Right atrium auricular region (tissue), 2 donors: ENCODE results near the gene KCTD4. TPM values are rescaled to one million over a fixed set of nuclear protein-coding genes. Genes with fewer than 3 reads are reported as not detected.

ENCODE experiments used
- DNase-seq: peaks from one replicate; pipeline ENCODE4 v3.0.0-alpha.2; 2019; ENCODE audit warnings: low spot score
- H3K27ac ChIP-seq, 2 donors: fragments of 200-600 bp; sonication (generic); 1 replicate in 1 of 2; 2 replicates in 1 of 2; pipeline ENCODE4 v1.5.1; 2016 to 2019
- H3K27me3 ChIP-seq, 2 donors: fragments of 200-600 bp; sonication (generic); one replicate each; pipeline versions ENCODE4 v1.5.1 to v1.6.0; 2017 to 2019
- H3K36me3 ChIP-seq: fragments of 200-600 bp; sonication (generic); one replicate; pipeline ENCODE4 v1.5.1; 2016
- H3K4me1 ChIP-seq, 2 donors: fragments of 200-600 bp; sonication (generic); one replicate each; pipeline versions ENCODE4 v1.5.1 to v1.6.0; 2017 to 2019
- H3K4me3 ChIP-seq, 2 donors: fragments of 200-600 bp; sonication (generic); 1 replicate in 1 of 2; 2 replicates in 1 of 2; pipeline ENCODE4 v1.5.1; 2017 to 2019; ENCODE audit warnings: mild to moderate bottlenecking in 1 of 2, moderate library complexity in 1 of 2
- H3K9me3 ChIP-seq, 2 donors: fragments of 200-600 bp; sonication (generic); one replicate each; pipeline ENCODE4 v1.5.1; 2019
- total RNA-seq, 2 donors: library from RNA; depleted of rRNA; stranded (reverse); fragments of >200 nt; gene quantifications; one replicate each; pipeline ENCODE4 v1.1.0, GENCODE V29; 2016
- TF ChIP-seq, protein P1 (sequence below), 2 donors: fragments of 200-600 bp; sonication (generic); IDR thresholded peaks; one replicate each; pipeline ENCODE4 v1.5.1; 2019; ENCODE audit warnings: antibody characterized with exemption in 2 of 2

KCTD4 gene
- total RNA-seq, 2 donors from 2014 or later = 0.16 TPM; not detected in 1

DNA sequence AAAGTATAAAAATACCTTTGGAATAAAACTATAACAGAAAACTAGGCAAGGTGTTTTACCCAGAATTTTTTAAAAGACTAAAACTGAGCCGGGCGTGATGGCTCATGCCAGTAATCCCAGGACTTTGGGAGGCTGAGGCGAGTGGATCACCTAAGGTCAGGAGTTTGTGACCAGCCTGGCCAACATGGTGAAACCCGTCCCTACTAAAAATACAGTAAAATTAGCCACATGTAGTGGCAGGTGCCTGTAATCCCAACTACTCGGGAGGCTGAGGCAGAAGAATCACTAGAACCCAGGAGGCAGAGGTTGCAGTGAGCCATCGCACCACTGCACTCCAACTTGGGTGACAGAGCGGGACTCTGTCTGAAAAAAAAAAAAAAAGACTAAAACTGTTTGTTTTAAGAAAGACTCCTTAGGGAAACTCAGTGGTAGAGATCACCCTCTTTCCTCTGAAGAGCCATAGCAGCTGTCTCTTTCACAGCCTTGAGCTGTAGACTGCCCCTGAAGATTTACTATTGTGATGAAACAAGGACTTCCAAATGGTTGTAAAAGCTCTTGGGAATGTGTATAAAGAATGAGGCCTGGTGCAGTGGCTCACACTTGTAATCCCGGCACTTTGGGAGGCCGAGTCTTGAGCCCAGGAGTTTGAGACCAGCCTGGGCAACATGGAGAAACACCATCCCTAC, 14.7 kb upstream of the KCTD4 start:
- DNase-seq = no peak
- H3K4me1 ChIP-seq = peaks cover 0 to 13% of the 10 kb centered on the region in 2 donors
- H3K4me3 ChIP-seq = no peak overlapping the region
- no peak overlapping the region for H3K27ac ChIP-seq
- TF ChIP-seq, protein P1, sequence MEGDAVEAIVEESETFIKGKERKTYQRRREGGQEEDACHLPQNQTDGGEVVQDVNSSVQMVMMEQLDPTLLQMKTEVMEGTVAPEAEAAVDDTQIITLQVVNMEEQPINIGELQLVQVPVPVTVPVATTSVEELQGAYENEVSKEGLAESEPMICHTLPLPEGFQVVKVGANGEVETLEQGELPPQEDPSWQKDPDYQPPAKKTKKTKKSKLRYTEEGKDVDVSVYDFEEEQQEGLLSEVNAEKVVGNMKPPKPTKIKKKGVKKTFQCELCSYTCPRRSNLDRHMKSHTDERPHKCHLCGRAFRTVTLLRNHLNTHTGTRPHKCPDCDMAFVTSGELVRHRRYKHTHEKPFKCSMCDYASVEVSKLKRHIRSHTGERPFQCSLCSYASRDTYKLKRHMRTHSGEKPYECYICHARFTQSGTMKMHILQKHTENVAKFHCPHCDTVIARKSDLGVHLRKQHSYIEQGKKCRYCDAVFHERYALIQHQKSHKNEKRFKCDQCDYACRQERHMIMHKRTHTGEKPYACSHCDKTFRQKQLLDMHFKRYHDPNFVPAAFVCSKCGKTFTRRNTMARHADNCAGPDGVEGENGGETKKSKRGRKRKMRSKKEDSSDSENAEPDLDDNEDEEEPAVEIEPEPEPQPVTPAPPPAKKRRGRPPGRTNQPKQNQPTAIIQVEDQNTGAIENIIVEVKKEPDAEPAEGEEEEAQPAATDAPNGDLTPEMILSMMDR (IDR thresholded peaks at IDR 0.05) = no peak
- H3K9me3 ChIP-seq = no peaks in the 10 kb centered on the region
- H3K36me3 ChIP-seq = no peaks in the 10 kb centered on the region
- no peaks in the 10 kb centered on the region for H3K27me3 ChIP-seq

DNA sequence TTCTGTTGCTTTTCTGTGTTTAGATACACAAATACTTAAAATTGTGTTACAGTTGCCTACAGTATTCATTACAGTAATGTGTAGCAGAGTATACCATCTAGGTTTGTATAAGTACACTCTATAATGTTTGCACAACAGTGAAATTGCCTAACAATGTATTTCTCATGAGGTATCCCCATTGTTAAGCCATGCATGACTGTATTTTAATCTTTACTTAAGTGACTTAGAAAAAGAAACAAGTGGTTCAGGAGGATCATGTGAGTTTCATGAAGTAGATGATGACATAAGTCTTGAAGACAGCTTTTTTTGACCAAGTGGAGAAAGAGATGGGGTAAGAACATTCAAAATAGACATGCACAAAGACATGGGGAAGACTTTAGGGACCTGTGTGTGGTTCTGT, 8.4 kb upstream of the KCTD4 start:
- H3K27me3 ChIP-seq = no peaks in the 10 kb centered on the region
- H3K4me3 ChIP-seq = no peak overlapping the region
- TF ChIP-seq, protein P1 (IDR thresholded peaks at IDR 0.05) = no peak
- peaks cover 0 to 25% of the 10 kb centered on the region in 2 donors for H3K4me1 ChIP-seq
- no peaks in the 10 kb centered on the region for H3K9me3 ChIP-seq
- H3K36me3 ChIP-seq = no peaks in the 10 kb centered on the region
- no peak overlapping the region for H3K27ac ChIP-seq
- no peak for DNase-seq

DNA sequence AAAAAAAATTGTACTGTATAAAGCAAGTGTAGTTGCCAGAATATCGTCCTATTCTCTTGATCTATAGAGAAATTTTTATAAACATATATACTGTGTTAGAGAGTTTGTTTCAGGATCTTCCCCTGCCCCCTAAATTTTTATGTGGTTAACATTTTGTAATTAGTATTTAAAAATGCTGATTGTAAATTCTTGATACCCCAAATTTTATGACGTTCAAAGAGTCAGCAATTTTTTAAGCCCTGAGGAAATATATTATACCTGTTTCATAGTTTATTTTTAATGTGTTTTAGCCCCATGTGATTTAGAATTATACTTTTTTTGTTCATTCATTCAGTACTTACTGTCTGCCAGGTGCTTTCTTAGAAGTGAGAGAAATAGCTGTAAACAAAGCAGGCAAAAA, 7.3 kb upstream of the KCTD4 start:
- peak overlapping the region; percentile 63 to 78 for H3K27ac ChIP-seq

DNA sequence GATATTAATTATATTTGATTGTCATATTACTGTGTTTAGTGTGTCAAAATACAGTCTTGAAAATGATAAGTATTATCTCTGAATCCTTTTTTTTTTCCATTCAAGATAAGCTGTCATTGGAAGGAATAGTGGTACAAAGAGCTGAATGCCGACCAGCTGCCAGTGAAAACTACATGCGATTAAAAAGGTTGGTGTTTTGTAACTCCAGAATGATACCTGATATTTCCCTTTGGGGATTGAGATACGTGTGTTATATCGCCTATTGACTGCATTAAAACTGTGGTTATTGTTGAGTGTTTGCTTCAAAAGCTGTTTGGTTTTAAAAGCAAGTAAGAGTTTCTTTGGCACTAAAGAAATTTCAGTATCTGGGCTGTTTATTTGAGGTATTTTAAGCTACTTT, 6.5 kb upstream of the KCTD4 start:
- peak overlapping the region; percentile 63 to 78 for H3K27ac ChIP-seq
- DNase-seq = no peak
- H3K36me3 ChIP-seq = no peaks in the 10 kb centered on the region
- TF ChIP-seq, protein P1 (IDR thresholded peaks at IDR 0.05) = no peak
- no peaks in the 10 kb centered on the region for H3K9me3 ChIP-seq
- H3K4me3 ChIP-seq = no peak overlapping the region
- H3K4me1 ChIP-seq = peaks cover 0 to 25% of the 10 kb centered on the region in 2 donors
- no peaks in the 10 kb centered on the region for H3K27me3 ChIP-seq

More for the DNA sequence above, 7.3 kb upstream of the KCTD4 start:
- H3K9me3 ChIP-seq = no peaks in the 10 kb centered on the region
- no peaks in the 10 kb centered on the region for H3K27me3 ChIP-seq
- H3K4me3 ChIP-seq = no peak overlapping the region
- peaks cover 0 to 25% of the 10 kb centered on the region in 2 donors for H3K4me1 ChIP-seq
- no peaks in the 10 kb centered on the region for H3K36me3 ChIP-seq
- no peak for DNase-seq
- TF ChIP-seq, protein P1 (IDR thresholded peaks at IDR 0.05) = no peak

DNA sequence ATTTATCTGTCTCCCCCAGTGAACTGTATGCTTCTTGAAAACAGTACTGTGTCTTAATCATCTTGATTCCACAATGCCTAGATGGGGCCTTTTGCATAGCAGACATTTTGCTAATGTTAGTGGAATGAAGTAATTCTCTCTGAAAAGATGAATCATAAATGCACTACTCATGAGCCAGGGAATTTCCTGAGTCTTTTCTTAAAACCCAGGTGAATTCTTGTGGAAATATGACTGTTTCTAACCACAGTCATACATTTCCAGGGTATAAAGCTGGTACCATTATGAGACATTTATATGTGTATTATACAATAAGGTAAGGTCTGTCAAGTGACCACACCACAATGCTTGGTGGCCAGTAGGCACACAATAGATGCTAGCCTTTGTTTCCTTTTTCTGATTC, 5.5 kb upstream of the KCTD4 start:
- Histone ChIP-seq H3K4me3 (no peak overlapping the region), H3K27ac (peak overlapping the region; percentile 63 to 78), H3K27me3 (no peaks in the 10 kb centered on the region), H3K4me1 (peaks cover 0 to 25% of the 10 kb centered on the region in 2 donors), H3K9me3 (no peaks in the 10 kb centered on the region), H3K36me3 (no peaks in the 10 kb centered on the region)
- TF ChIP-seq, protein P1 (IDR thresholded peaks at IDR 0.05) = no peak
- no peak for DNase-seq

DNA sequence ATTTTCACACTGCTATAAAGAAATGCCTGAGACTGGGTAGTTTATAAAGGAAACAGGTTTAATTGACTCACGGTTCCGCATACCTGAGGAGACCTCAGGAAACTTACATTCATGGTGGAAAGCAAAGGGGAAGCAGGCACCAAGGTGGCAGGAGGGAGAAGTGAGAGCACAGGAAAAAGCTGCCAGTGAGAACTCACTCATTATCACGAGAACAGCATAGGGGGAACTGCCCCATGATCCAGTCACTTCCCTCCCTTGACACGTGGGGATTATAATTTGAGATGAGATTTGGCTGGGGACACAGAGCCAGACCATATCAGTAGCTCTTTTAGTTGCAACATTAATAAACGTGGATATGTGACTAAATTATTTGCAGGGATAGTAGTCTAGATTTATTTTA, 4.3 kb upstream of the KCTD4 start:
- Histone ChIP-seq H3K4me1 (peaks cover 0 to 25% of the 10 kb centered on the region in 2 donors), H3K9me3 (no peaks in the 10 kb centered on the region), H3K36me3 (no peaks in the 10 kb centered on the region), H3K27me3 (no peaks in the 10 kb centered on the region), H3K27ac (peak overlapping the region in 1 of 2 donors; percentile 3), H3K4me3 (no peak overlapping the region)
- TF ChIP-seq, protein P1 (IDR thresholded peaks at IDR 0.05) = no peak
- DNase-seq = no peak
